ENCODE measurements around the gene SFXN2. TPM values are rescaled to one million over a fixed set of nuclear protein-coding genes. Genes with fewer than 3 reads are reported as not detected.
"Not testable (repeated sequence)": the region's sequence is repeated elsewhere in the genome, so short reads cannot be mapped to it uniquely, and the experiment has no call there.

The SFXN2 gene
- total RNA-seq, 2 experiments from 2014 or later = 6.4 to 7.6 TPM

- no peaks in the 10 kb centered on the region for H3K9me3 ChIP-seq (ENCODE audit: control insufficient read depth in 1 of 2, insufficient read depth in 1 of 2, low read length in 2 of 2)
- peak overlapping the region; percentile 84 to 86 for H3K27ac ChIP-seq (ENCODE audit: low read depth in 1 of 2, low read length in 2 of 2)
- POLR2A ChIA-PET = interaction anchor here (0.8 to 4.1 kb wide), 14 partner anchors 8 to 319 kb away, joined by 3 to 91 read pairs (median 6); partner anchors contain the start of genes ACTR1A, TRIM8 and WBP1L
- CTCF ChIA-PET = interaction anchor here (0.8 to 6.2 kb wide), 7 partner anchors 12 to 101 kb away, joined by 3 to 30 read pairs (median 5); partner anchors contain the start of genes TRIM8 and WBP1L
- DNase-seq = no peak
- H3K4me3 Mint-ChIP-seq = peak overlapping the region; percentile 93
- H3K27me3 Mint-ChIP-seq = no peaks in the 10 kb centered on the region
- H3K27ac Mint-ChIP-seq = peak overlapping the region; percentile 81
- H3K4me1 Mint-ChIP-seq (ENCODE audit: low read depth) = peaks cover 61% of the 10 kb centered on the region
- intact Hi-C loops (cut with DNase I, micrococcal nuclease) = loop anchor here (2.0 to 10.0 kb wide), 5 partner anchors 36 to 1359 kb away; partner anchors contain the start of genes BTRC (in 1 of the 2) and NOLC1 (in 1 of the 2)
- no peak for TF ChIP-seq CTCF (IDR thresholded peaks at IDR 0.05)
- H3K27me3 ChIP-seq (ENCODE audit: control insufficient read depth in 1 of 2, insufficient read depth in 2 of 2, low read length in 2 of 2) = no peaks in the 10 kb centered on the region
- ATAC-seq (ENCODE audit: poor library complexity) = peak; percentile 55
- H3K36me3 Mint-ChIP-seq (ENCODE audit: low read depth) = peaks cover 25% of the 10 kb centered on the region
- peaks cover 32% of the 10 kb centered on the region for H3K4me1 ChIP-seq (ENCODE audit: insufficient read depth, low read length)
- peaks cover 3% of the 10 kb centered on the region for H3K36me3 ChIP-seq (ENCODE audit: insufficient read depth, low read length)
- peak overlapping the region; percentile 98 for H3K4me3 ChIP-seq (ENCODE audit: low read length)
- no peaks in the 10 kb centered on the region for H3K9me3 Mint-ChIP-seq
These were observed 960 bp upstream of the SFXN2 start for GRCh38 chr10:102713539-102713813.

DNA sequence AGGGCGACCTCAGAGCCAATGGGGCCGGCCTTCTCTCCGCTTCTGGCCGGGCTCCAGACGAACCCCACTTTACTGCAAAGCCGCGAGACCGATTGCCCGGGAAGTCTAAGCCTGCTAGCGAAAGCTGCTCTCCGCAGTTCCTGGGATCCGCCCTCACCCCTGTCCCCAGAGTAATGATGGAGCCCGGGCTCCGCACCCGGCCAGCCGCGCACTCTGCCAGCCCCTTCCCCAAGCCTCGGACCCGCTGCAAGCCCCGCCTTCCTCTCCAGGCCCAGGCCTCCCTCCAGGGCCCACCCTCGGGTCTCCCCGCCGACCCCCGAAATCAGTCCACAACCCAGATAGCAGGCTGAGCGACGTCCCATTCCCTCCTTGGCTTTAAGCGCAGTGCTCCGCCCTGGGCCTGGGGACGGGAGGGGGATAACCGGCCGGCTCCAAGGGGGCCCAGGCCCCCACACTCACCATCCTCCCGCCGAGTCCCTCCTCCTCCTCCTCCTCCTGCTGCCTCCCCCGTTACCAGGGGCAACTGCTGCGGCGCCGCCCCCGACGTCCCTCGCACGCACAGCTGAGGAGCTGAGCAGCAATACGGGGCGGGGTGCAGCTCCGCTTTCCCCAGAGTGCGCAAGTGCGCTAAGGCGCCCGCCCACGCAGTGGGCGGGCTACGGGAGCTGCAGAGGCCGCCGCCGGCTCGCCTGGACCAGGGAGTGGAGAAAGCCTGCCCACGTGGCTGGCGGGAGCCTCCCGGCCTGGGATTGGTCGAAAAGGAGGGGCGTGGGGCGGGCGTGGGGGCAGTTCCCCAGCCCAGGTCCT is 419 bp upstream of the SFXN2 start, which contains the start of gene ARL3:
ARL3 (minus strand) TSS at position 584 of the 807 bp plus-strand sequence; CDS start at position 462, 122 bp downstream.
- CTCF ChIA-PET = interaction anchor here (0.7 to 6.2 kb wide), 14 partner anchors 10 to 187 kb away, joined by 3 to 30 read pairs (median 4); partner anchors contain the start of genes TRIM8 and WBP1L
- peak within 1 kb of the TSS; percentile 84 to 86 for H3K27ac ChIP-seq (ENCODE audit: low read depth in 1 of 2, low read length in 2 of 2)
- Mint-ChIP-seq H3K36me3 (ENCODE audit: low read depth) (peaks cover 25% of the 10 kb centered on the region), H3K27me3 (no peaks in the 10 kb centered on the region), H3K4me3 (peak within 1 kb of the TSS; percentile 93), H3K9me3 (no peaks in the 10 kb centered on the region), H3K4me1 (ENCODE audit: low read depth) (peaks cover 61% of the 10 kb centered on the region), H3K27ac (peak within 1 kb of the TSS; percentile 81)
- POLR2A ChIA-PET = interaction anchor here (0.8 to 4.1 kb wide), 23 partner anchors 9 to 896 kb away, joined by 3 to 91 read pairs (median 4); partner anchors contain the start of genes ACTR1A, CUEDC2, NT5C2 and OGA
- ATAC-seq (ENCODE audit: poor library complexity) = peak; percentile 89
- peaks cover 3% of the 10 kb centered on the region for H3K36me3 ChIP-seq (ENCODE audit: insufficient read depth, low read length)
- H3K4me3 ChIP-seq (ENCODE audit: low read length) = peak within 1 kb of the TSS; percentile 98
- intact Hi-C loops (cut with DNase I, micrococcal nuclease) = loop anchor here (1.0 to 10.0 kb wide), 8 partner anchors 29 to 1359 kb away; partner anchors contain the start of genes ACTR1A (in 2 of the 2), SUFU (in 2 of the 2), WBP1L (in 2 of the 2) and BTRC (in 1 of the 2)
- H3K9me3 ChIP-seq (ENCODE audit: control insufficient read depth in 1 of 2, insufficient read depth in 1 of 2, low read length in 2 of 2) = no peaks in the 10 kb centered on the region
- peaks cover 34% of the 10 kb centered on the region for H3K4me1 ChIP-seq (ENCODE audit: insufficient read depth, low read length)
- DNase-seq = peak; percentile 82 to 98 (median 92)
- peak; percentile 46 for TF ChIP-seq CTCF (IDR thresholded peaks at IDR 0.05)
- no peaks in the 10 kb centered on the region for H3K27me3 ChIP-seq (ENCODE audit: control insufficient read depth in 1 of 2, insufficient read depth in 2 of 2, low read length in 2 of 2)

GRCh38 chr10:102715880-102716279 is 1.4 kb downstream of the SFXN2 start:
- Histone ChIP-seq H3K9me3 (ENCODE audit: control insufficient read depth in 1 of 2, insufficient read depth in 1 of 2, low read length in 2 of 2) (no peaks in the 10 kb centered on the region), H3K36me3 (ENCODE audit: insufficient read depth, low read length) (peaks cover 5% of the 10 kb centered on the region), H3K27ac (ENCODE audit: low read depth in 1 of 2, low read length in 2 of 2) (no peak overlapping the region), H3K4me1 (ENCODE audit: insufficient read depth, low read length) (peaks cover 34% of the 10 kb centered on the region), H3K4me3 (ENCODE audit: low read length) (no peak overlapping the region), H3K27me3 (ENCODE audit: control insufficient read depth in 1 of 2, insufficient read depth in 2 of 2, low read length in 2 of 2) (no peaks in the 10 kb centered on the region)
- POLR2A ChIA-PET = no interaction called here
- Mint-ChIP-seq H3K4me1 (ENCODE audit: low read depth) (peaks cover 61% of the 10 kb centered on the region), H3K27ac (peak overlapping the region; percentile 81), H3K9me3 (no peaks in the 10 kb centered on the region), H3K27me3 (no peaks in the 10 kb centered on the region), H3K36me3 (ENCODE audit: low read depth) (peaks cover 30% of the 10 kb centered on the region), H3K4me3 (peak overlapping the region; percentile 85)
- DNase-seq = no peak
- no peak for TF ChIP-seq CTCF (IDR thresholded peaks at IDR 0.05)
- ATAC-seq (ENCODE audit: poor library complexity) = no peak
- CTCF ChIA-PET = interaction anchor here (2.4 to 6.2 kb wide), 2 partner anchors 36 to 71 kb away, joined by 5 to 28 read pairs; partner anchors contain the start of gene TRIM8
- intact Hi-C loops (cut with DNase I, micrococcal nuclease) = loop anchor here (2.0 to 10.0 kb wide), 4 partner anchors 71 to 1361 kb away; partner anchors contain the start of genes ACTR1A (in 2 of the 2), SUFU (in 2 of the 2), BTRC (in 1 of the 2) and NOLC1 (in 1 of the 2)

GRCh38 chr10:102716900-102717565 is 2.6 kb downstream of the SFXN2 start:
- H3K27me3 ChIP-seq (ENCODE audit: control insufficient read depth in 1 of 2, insufficient read depth in 2 of 2, low read length in 2 of 2); H3K36me3 ChIP-seq (ENCODE audit: insufficient read depth, low read length); POLR2A ChIA-PET; DNase-seq; H3K9me3 ChIP-seq (ENCODE audit: control insufficient read depth in 1 of 2, insufficient read depth in 1 of 2, low read length in 2 of 2); H3K27me3 Mint-ChIP-seq; ATAC-seq (ENCODE audit: poor library complexity); H3K4me3 Mint-ChIP-seq; H3K9me3 Mint-ChIP-seq; H3K4me3 ChIP-seq (ENCODE audit: low read length); CTCF ChIA-PET; H3K27ac ChIP-seq (ENCODE audit: low read depth in 1 of 2, low read length in 2 of 2): not testable (repeated sequence)
- intact Hi-C loops (cut with DNase I, micrococcal nuclease) = loop anchor here in 1 of 2 experiments (10.0 kb wide), 2 partner anchors 562 to 1362 kb away; partner anchors contain the start of genes BTRC and NOLC1
- Mint-ChIP-seq H3K27ac (peak overlapping the region; percentile 41), H3K4me1 (ENCODE audit: low read depth) (peaks cover 64% of the 10 kb centered on the region), H3K36me3 (ENCODE audit: low read depth) (peaks cover 30% of the 10 kb centered on the region)
- peaks cover 31% of the 10 kb centered on the region for H3K4me1 ChIP-seq (ENCODE audit: insufficient read depth, low read length)

All from CD4-positive, alpha-beta T cell (primary cell).